Progenitor cell of endocrine pancreas (in vitro differentiated cells): Measurements from ENCODE around the gene ZNF526. TPM values are rescaled to one million over a fixed set of nuclear protein-coding genes. Genes with fewer than 3 reads are reported as not detected.

ENCODE experiments used
- DNase-seq: peaks from one replicate; pipeline ENCODE4 v3.0.0; 2021; ENCODE audit warnings: low spot score; ENCODE audit not compliant: unreplicated experiment
- H3K27ac Mint-ChIP-seq: 2 replicates; pipeline ENCODE4 v1.8.0; 2021; ENCODE audit warnings: mild to moderate bottlenecking, moderate library complexity, mixed read lengths
- H3K27me3 Mint-ChIP-seq: 2 replicates; pipeline ENCODE4 v1.8.0; 2021; ENCODE audit warnings: mixed read lengths
- H3K36me3 Mint-ChIP-seq: 2 replicates; pipeline ENCODE4 v1.8.0; 2022; ENCODE audit warnings: mixed read lengths; ENCODE audit not compliant: insufficient read depth
- H3K4me1 Mint-ChIP-seq: 2 replicates; pipeline ENCODE4 v1.8.0; 2021; ENCODE audit warnings: low read depth, mixed read lengths
- H3K4me3 Mint-ChIP-seq: 2 replicates; pipeline ENCODE4 v1.8.0; 2021; ENCODE audit warnings: low read depth, mild to moderate bottlenecking, moderate library complexity, mixed read lengths
- H3K9me3 Mint-ChIP-seq: 2 replicates; pipeline ENCODE4 v1.8.0; 2021; ENCODE audit warnings: low read depth, mixed read lengths
- CTCF ChIP-seq: fragments of 200-600 bp; sonication (generic); IDR thresholded peaks from one replicate; pipeline ENCODE4 v1.5.0; 2021; ENCODE audit warnings: antibody characterized with exemption, mild to moderate bottlenecking; ENCODE audit not compliant: unreplicated experiment
- total RNA-seq: library from RNA; stranded (reverse); gene quantifications from 2 replicates; pipeline ENCODE4 v1.2.1, GENCODE V29; 2021

The ZNF526 gene
- total RNA-seq, 1 donor from 2014 or later: 21.1 TPM

DNA sequence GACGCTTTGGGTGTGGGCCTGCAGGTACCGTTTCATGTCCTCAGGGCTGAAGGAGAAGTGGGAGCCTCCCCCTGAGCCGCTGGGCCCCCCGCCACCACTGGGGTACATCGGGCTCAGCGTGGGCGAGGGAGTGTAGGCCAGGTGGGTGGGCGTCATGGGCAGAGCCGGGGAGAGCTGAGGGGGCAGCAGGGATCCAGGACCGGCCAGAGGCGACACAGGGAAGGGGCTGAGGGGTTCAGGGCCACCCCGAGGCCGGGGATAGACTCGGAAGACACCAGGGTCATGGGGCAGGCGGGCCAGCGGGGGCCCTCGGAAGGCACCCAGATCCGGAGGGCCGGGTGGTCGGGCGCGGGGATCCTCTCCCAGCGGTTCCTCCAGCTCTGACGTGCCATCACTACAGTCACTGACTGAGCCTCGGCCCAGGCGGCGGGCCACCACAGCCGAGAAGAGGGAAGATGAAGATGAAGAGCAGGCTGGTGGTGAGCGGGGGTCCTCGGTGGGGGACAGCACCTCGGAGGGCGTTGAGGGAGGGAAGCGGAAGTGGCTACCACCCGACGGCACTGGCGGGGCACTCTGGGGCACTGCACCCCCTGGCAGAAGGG lies 29.1 kb downstream of the ZNF526 start:
- no peak for DNase-seq
- Mint-ChIP-seq H3K27me3 (no peaks in the 10 kb centered on the region), H3K27ac (no peak overlapping the region), H3K4me3 (no peak overlapping the region), H3K36me3 (peaks cover 3% of the 10 kb centered on the region), H3K9me3 (no peaks in the 10 kb centered on the region), H3K4me1 (peaks cover 25% of the 10 kb centered on the region)
- TF ChIP-seq CTCF: no peak

GRCh38 chr19:42249769-42250168 lies 29.7 kb downstream of the ZNF526 start:
- Mint-ChIP-seq H3K27me3 (no peaks in the 10 kb centered on the region), H3K4me1 (peaks cover 21% of the 10 kb centered on the region), H3K36me3 (peaks cover 3% of the 10 kb centered on the region), H3K9me3 (no peaks in the 10 kb centered on the region), H3K4me3 (no peak overlapping the region), H3K27ac (peak overlapping the region; percentile 80)
- no peak for TF ChIP-seq CTCF
- no peak for DNase-seq

GRCh38 chr19:42250183-42250665 lies 30.1 kb downstream of the ZNF526 start:
- TF ChIP-seq CTCF: no peak
- Mint-ChIP-seq H3K4me1 (peaks cover 17% of the 10 kb centered on the region), H3K9me3 (no peaks in the 10 kb centered on the region), H3K27me3 (no peaks in the 10 kb centered on the region), H3K36me3 (peaks cover 3% of the 10 kb centered on the region), H3K4me3 (no peak overlapping the region), H3K27ac (no peak overlapping the region)
- DNase-seq: no peak

DNA sequence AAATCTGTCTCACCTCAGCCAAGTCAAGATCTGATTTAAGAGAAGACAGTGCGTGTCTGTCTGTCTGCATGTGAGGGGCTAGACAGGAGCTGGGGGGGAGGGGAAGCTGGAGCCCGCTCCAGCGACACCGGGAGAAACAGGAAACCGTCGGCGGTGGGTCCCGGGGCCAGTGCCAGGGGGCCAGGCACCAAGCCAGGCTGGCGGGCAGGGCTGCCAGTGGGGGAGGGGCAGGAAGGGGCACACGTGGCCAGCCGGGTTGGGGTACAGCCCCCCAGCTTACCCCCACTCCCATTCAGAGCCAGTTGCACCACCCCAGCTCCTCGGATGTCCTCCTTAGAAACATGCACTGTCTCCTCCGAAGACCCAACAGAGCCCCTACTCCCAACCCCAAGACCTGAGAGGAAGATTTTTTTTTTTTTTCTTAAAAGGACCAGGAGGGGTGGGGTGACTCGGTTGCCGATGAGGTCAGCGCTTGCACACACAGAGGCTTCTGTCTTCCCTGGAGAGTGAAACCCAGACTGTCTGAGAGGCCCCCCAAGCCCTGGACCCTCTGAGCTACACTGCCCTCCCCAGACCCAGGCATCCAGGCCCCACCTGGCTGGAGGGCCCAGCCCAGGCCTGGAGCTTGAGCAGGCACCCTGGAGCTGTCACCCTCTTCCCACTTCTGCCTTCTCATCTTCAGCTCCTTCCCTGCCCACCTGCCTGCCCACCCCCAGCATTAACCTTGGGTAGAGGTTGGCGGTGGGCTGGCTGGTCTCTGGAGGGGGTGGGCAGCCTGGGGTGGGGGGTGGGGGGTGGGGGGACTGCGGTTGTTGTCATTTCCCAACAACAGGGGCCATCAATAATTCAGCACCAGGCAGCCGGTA lies 30.8 kb downstream of the ZNF526 start:
- Mint-ChIP-seq H3K27ac (no peak overlapping the region), H3K9me3 (no peaks in the 10 kb centered on the region), H3K27me3 (no peaks in the 10 kb centered on the region), H3K4me1 (peaks cover 18% of the 10 kb centered on the region), H3K4me3 (no peak overlapping the region), H3K36me3 (peaks cover 3% of the 10 kb centered on the region)
- TF ChIP-seq CTCF: no peak
- no peak for DNase-seq

DNA sequence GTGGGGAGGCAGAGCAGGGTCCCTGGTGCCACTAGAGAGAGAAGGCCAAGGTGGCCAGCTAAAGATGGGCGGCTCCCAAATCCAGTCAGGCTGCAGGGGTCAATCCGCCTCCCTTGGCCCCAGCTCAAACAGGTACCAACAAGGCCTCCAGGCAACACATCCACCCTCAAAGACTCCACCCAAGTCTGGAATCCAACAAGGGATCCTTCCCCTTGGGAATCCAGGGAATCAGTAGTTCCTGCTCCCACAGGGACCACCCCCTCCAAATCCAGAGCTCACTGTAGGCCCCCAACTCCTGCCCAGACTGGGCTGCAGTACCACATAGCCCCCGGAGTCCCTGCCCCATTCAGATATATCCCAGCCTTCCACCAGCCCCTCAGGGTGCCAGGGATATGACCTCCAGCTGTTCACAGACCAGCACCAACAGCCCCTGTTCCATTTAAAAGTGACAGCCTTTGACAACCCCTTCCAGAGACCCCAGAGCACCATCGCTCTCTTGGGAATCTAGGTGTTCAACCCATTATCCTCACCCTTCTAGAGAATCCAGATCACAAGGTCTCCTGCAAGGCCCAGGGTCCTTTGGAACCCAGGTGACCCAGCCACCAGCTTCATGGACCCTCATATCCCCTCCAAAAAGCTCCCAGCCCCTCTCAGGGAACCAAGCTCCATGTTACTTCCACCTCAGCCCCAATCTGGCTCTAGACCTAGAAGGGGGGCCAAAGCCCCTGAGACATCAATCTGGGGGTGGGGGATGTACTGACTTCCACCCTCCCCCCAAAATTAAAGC lies 31.7 kb downstream of the ZNF526 start:
- H3K4me3 Mint-ChIP-seq: peak overlapping the region; percentile 85
- no peaks in the 10 kb centered on the region for H3K27me3 Mint-ChIP-seq
- H3K36me3 Mint-ChIP-seq: peaks cover 3% of the 10 kb centered on the region
- no peaks in the 10 kb centered on the region for H3K9me3 Mint-ChIP-seq
- no peak for DNase-seq
- TF ChIP-seq CTCF: no peak
- H3K4me1 Mint-ChIP-seq: peaks cover 19% of the 10 kb centered on the region
- H3K27ac Mint-ChIP-seq: peak overlapping the region; percentile 86
